GM18868 (cell line): Measurements from ENCODE around the gene NKG7.
A peak's percentile ranks its signal among the peaks of the same experiment; 100 is the strongest.
"Not testable (repeated sequence)": the region's sequence is repeated elsewhere in the genome, so short reads cannot be mapped to it uniquely, and the experiment has no call there.

Experiments used
- ATAC-seq: cut with Tn5 transposase; IDR thresholded peaks from one replicate; pipeline ENCODE4 v1.9.1; 2021; ENCODE audit warnings: mild to moderate bottlenecking, moderate library complexity; ENCODE audit not compliant: unreplicated experiment

NKG7 gene, protein sequence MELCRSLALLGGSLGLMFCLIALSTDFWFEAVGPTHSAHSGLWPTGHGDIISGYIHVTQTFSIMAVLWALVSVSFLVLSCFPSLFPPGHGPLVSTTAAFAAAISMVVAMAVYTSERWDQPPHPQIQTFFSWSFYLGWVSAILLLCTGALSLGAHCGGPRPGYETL

DNA sequence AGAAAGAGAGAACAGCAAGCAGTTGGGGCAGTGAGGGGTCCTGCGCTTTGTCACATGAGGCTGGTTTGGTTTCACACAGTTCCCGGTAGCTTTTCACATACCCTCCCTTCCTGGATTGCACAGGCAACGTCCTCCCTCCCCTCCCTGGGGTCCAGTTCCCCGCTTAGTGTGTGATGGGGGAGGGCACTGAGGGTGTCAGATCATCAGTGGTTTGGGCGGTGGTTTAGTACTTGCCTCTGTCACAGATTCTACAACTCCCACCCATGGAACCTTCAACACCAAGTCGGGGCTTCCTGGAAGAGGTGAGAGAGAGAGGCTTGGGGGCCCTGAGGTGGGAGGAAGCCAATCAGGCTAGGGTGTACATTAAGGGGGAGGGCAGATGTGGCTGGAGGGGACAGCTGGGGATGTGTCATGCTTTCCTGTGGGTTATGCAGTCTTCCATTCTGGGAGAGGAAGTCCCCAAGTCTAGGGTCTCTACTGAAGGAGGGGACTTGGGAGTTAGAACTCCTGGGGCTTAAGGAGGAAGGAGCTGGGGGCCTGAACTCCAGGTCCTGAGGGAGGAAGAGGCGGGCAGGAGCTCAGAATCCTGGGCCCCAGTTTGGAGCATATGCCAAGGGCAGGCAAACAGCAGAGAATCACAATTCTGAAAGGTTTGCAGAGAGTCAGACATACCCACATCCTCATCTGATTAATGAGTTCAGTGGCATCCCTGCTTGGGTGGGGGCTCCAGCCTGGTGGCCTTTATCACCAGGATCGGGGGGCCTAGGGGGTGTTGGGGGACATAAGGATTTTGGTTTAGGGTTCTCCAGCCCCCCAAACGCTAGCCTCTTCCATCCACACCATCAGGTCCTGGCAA is at the start of gene NKG7:
TSS of gene NKG7 (minus strand) at position 6 of the 856 bp plus-strand sequence. CDS start 119 bp downstream, outside the sequence.
- ATAC-seq: peak; percentile 38

DNA sequence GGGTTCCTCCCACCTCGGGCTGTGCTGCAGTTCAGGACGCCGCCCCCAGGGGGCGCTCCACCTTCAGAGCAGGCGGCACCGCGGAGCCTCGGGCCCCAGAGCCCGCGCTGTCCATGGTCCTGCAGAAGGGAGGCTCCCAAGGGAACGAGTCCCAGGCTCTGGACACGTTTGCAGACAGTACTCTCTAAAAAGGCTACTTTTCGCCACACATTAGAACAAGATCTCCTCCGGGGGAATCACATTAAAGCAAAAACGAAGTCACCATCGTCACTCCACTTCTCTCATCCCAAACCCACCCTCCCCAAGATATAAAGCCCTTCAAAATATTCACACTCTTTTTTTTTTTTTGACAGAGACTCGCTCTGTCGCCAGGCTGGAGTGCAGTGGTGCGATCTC is 49.6 kb upstream of the NKG7 start:
- ATAC-seq: no peak

DNA sequence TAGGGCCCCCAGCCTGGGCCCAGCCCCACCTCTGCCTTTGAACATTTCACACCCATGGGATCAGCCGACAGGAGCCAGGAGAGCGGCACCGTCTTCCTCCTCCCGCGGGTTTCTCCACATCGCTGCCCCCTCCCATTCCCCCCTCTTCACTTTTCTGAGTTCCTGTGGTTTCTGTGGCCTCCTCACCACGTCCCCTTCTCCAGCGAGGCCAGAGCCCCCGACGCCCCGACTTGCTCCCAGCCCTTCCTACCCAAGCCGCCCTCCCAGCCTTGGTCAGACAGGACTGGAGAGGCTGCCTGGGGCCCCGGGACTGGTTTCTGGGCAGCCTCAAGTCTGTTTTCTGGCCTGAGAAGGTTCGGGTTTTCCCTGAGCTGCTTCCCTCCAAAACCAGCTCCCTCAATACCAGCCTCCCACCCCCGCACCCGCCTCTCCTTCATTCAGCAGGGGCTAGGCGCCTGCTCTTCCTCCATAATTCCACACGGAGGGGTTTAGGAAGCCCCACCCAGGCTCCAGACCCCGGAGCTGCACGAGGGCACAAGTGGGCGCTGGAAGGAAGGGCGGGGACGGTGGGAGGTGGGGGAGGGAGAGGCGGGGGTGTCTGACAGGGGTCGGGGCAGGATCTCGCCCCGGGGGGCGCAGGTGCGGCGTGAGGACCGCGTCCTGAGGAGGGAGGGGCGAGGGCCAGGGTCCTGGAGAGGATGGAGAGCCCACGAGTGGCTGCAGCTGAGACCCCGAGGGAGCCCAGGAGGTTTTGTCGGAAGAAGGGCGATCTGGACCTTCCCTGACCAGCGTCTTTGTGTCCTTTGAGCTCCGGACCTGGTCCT is 49.0 kb upstream of the NKG7 start:
- ATAC-seq: no peak

DNA sequence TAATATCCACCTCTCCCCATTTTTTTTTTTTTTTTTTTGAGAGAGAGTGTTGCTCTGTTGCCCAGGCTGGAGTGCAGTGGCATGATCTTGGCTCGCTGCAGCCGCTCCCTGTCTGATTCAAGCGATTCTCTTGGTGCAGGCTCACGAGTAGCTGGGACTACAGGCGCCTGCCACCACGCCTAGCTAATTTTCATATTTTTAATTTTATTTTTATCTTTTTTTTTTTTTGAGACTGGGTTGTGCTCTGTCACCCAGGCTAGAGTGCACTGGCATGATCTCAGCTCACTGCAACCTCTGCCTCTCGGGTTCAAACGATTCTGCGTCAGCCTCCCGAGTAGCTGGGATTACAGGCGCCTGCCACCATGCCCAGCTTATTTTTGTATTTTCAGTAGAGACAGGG is 48.1 kb upstream of the NKG7 start:
- not testable (repeated sequence) for ATAC-seq

DNA sequence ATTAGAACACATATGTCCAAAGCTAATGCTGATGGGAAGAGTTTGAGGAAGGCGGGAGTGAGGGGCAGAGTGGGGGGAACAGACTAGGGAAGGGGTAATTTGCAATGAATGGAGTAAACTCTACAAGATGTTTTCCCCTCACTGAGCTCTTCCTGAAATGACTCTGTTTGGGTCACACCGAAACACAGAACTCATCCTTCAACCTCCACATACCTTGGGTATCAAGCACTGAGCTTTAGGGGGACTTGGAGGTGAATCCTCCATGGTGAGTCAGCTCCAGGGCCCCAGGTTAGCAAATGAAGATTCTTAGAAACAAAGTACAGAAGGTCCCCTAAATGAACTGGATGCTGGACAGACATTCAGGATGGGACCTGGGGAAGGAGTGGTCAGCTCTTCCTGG is 46.3 kb upstream of the NKG7 start:
- ATAC-seq: no peak

DNA sequence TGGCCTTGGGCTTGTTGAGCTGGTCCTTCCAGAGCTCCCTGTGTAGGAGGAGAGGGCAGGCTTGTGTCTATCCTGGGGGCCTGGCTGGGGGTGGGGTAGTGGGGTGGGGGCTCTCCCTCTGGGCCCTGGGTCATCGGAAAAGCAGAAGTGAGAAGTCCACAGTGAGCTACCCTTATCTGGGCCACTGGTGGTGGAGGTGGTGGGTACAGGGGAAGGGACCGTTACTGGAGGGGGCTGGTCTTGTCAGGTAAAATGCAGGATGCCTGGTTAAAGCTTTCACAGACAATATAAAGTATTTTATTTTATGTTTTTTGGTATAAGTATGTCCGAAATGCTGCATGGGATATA is 45.3 kb upstream of the NKG7 start:
- ATAC-seq: peak; percentile 52

DNA sequence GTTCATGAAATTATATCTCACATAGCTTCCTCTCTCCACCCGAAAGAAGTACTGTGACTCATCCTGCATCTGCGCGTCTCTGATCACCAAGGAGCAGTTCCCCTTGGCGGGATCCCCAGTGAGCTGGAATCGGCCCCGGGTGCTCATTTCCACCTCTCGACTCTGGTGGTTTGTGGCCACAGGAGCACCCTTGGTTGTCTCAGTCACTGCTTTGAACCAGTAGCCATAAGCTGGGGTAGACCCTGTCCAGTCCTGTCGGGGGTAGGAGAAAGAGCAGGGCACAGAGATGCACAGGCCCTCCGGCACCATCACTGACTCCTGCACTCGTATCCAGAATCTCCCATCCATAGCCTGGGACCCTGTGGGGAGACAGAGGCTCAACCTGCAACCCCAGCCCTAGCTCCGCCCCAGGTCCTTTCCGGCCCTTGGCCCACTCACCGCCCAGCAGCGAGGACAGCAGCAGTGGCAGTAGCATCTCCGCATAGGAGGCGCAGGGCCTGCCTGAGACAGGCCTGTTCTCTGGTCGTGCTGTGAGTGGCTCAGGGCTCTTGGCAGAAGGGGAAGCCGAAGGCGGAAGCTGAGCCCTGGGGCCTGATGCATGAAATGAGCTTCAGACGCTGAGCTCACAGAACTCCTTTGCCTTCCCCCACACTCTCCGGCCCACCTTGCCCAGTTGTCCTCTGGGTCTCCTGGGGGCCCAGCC is 44.8 kb upstream of the NKG7 start, which contains the start of gene SIGLEC10:
TSS of gene SIGLEC10 (minus strand) at position 536 of the 703 bp plus-strand sequence. CDS start at position 475, 61 bp downstream.
- peak; percentile 61 for ATAC-seq

DNA sequence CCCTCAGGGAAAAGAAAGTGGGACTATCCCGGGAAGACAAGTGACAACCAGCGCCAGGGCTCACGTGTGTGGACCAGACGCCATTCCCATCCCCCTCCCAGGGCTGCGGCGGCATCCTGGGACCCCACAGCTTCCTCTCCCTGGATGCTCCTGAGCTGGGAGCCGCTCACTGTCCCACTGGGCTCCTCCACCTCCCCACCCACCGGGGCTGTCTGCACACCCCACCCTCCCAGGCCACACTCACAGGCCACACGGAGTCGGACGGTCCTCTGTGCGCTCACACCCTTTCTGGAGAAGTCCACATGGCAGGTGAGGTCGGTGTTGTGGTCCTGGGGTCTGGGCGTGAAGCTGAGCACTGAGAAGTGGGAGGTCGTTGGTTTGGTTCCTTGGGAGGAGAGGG is 44.0 kb upstream of the NKG7 start:
- not testable (repeated sequence) for ATAC-seq

DNA sequence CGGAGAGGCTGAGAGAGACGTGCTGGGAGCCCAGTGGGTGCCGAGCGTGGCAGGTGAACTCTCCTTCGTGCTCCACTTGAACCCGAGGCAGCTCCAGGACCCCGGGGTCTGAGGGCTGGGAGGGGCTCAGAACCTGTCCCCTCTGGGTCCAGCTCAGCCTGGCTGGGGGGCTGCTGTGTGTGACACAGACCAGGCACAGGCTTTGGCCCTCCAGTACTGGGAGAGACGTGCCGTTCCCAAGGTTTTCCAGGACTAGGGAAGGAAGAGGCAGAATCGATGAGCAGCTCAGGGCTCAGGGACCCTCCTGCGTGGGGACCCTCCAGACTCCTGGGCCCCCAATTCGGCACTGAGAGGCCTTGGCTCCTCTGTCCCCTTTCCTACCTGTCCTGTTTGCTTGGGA is 42.7 kb upstream of the NKG7 start:
- ATAC-seq: no peak

DNA sequence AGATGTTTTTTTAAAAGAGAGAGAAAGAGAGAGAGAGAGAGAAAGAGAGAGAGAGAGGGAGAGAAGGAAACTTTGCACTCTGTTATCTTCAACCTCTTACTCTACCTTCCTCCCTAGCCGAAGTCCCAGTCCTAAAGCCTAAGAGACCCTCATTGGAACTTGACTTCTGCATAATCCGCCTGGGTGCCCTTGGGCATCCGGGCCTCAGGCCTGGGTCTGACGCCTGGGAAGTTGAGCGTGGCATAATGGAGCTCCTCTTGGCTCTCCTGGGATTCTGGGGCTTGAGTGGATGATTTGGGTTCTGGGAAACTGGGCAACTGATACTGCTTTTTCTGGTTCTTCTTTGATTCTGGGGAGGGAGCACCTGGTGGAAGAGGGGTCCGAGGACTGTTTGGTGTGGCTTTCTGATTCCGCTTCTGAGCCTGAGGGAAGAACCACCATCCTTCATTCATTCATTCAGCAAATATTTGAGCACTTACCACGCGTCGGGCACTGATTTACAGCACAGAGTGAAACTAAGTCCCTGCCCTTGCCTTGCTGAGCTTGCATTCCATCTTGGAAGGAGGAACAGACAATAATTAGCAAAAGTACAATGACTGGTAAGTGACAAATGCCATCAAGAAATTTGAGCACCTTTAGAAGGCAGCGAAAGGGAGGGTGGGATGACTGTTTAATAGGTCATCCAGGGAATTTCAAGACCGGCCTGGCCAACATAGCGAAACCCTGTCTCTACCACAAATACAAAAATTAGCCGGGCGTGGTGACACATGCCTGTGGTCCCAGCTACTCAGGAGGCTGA is 38.7 kb upstream of the NKG7 start:
- ATAC-seq: no peak

DNA sequence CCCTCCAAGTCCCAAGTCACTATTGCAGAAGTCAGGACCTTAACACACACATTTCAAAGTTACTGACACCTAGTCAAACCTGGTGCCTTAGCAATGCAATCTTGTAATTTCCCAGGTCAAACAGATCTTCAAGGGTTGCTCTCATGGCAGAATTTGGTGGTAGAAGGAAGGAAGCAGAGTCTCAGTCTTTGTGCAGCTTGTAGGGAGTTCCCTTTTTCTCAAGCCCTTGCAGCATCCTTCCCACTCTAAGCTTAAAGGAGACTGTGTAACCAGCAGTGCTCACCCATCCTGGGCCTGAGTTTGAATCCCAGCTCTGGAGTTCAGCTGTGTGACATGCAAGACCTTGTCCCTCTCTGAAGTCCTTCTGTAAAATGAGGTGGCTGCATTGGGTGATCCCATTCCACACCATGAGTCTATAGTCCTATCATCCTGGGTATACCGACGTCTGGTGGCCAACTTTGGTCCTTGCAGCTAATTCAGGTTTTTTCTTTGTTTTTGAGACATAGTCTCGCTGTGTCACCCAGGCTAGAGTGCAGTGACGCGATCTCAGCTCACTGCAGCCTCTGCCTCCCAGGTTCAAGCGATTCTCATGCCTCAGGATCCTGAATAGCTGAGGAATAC is 35.2 kb upstream of the NKG7 start:
- no peak for ATAC-seq

DNA sequence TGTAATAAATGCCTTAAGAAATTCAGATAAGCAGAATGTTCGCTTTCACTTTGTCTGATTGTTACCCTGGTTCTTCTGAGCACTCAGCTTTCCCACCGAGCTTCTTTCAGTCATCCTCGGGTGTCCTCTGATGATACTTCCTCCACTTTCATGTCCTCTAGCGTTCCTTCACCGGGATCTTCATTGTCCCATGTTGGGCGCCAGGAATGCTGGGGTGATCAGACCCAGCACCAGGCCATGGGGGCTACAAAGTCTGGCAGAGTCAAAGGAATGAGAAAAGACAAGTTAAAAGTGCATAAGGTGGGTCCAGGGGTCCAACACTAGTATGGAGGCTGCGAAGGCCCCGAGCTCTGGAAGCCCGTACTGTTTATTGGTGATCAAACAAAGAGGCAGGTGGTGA is 29.7 kb upstream of the NKG7 start:
- no peak for ATAC-seq

DNA sequence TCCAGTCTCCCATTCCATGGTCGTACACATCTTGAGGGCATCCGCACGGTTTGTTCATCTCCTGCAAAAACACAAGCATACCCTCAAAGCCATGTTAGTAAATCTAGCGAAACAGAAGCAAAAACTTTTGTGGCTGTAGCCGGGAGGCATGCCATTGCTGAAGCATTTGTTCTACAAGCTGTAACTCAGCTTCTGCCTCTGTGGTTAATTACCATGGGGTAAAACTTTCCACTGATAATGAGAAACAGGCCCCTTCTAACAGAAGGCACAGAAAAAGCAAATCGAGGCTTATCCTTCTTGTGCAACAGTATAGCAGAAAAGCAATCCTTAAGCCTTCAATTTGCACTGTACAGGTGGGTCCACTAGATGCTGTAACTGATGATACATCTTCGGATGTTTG is 27.5 kb upstream of the NKG7 start:
- not testable (repeated sequence) for ATAC-seq

DNA sequence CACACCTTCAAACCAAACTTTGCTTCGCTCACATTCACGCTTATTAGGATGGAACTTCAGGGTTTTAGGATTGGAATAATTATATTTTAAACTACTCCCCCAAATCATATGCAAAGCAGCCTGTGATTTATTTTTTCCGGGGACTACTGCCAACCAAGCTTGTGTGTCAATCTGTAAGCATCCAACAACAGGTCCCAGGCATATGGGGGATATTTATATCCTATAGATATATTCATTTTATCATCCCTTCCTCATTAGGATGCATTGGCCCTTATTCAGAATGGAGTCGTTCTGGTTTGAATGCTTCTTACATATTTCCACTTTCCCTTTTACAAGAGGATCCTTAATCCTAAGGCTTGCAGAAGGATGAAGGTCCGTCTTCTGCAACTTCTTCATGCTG is 26.8 kb upstream of the NKG7 start:
- ATAC-seq: no peak

DNA sequence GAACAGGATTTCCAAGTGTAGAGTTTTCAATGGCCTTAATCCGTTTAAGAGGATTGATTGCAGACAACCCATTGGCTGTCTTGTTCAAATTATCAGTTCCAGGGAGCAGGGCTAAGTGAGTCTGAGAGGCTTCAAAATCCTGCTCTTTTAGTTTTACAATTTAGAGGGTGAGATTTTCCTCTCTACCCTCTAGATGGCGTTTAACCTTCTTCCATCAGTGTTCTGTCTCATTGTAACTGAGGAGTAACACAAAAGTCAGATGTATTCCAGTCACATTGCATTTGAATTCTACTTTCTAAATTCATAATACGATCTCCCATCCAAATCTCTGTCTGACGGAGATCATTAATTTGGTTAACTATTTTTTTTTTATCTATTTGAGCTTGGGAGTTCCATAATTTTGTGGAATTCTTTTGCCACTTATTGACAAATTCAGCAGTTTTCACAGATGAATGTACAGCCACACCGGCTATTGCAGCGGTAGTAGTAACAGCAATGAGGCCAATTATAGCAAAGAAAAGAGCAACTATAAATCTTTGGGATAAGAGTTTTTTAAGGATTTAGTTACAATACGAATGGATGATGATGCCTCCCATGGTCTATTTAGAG is 25.7 kb upstream of the NKG7 start:
- no peak for ATAC-seq

DNA sequence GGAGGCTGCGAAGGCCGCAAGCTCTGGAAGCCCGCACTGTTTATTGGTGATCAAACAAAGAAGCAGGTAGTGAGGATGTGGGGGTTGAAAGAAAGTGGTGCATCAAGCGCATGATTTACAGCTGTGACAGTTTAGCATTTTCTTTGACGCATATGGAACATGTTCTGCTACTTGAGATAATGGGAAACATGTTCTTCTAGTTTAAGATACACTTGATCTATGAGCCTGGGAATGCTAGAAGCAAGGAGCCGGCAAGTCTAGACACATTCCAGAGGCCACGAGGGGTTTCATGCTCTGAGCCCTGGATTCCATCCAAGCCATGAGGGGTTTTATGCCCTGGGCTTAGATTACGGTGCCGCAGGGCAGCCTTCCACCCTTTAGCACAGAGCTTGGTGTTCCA is 25.0 kb upstream of the NKG7 start:
- ATAC-seq: not testable (repeated sequence)

DNA sequence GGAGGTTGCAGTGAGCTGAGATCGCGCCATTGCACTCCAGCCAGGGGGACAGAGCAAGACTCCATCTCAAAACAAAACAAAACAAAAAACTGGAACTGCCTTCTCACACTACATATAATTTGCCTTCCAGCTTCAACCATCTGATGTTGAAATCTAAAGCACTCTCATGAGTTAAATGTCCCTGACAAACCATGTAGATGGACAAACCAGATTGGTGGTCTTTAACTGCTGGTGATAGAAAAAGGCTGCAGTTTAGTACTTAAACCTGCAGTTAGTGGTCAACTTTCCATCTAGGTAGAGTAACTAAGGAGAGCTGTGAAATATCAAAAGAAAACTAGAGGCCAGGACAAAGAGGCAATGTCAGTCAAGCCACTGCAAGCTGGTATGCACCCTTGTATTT is 23.7 kb upstream of the NKG7 start:
- ATAC-seq: no peak

DNA sequence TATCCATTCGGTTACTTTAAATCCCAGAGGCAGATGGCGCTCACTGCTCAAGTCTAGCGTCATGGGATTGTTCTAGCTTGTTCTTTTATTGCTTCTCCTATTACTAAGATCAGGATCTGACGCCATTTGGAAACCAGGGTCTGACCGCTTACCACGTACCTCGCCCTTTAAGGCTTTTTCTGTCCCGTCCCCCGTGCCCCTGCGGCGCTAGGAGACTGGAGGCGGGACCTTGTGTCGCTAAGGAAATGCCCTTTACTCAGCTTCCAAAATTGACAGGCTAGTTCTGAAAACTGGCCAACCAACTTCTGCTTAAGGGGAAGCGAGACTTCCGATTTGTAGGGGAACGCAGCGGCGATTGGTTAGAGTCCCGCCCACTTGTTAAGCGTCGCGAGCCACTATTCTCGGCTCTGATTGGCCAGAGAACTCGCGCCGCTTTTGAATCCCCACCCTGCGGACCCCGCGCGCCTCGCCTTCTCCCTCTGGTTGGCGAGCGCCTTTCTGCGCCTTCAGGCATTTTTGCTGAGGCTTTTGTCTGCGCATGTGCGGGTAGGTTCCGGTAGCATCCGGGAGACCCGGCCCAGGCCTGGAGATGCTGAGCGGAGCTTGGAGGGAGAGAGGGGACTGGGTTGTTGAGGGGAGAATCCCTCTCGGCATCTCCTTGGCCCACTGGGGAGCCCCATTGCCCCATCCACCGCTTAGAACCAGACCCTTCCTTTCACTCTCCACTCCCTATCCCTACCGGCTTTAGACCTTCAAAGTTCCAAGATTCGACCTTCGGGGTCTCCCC is 21.8 kb upstream of the NKG7 start:
- ATAC-seq: peak; percentile 79

DNA sequence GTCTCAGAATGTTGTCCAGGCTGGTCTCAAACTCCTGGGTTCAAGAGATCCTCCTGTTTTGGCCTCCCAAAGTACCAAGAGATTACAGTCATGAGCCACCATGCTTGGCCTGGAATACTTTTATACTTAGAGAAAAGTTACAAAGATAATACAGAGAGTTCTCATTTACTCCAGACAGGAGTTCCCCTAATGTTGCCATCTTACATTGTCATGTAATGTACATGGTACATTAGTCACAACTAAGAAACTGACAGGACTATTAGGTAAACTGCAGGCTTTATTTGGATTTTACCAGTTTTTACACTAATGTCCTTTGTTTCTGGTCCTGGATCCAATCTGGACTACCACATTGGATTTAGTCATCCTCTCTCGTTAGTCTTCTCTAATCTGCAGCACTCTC is 20.2 kb upstream of the NKG7 start:
- no peak for ATAC-seq
